Neuron (in vitro differentiated cells): ENCODE data around the gene OR51B2.
"Not testable (repeated sequence)": the region's sequence is repeated elsewhere in the genome, so short reads cannot be mapped to it uniquely, and the experiment has no call there.

Source experiments
- H2AFZ ChIP-seq: one replicate; pipeline ENCODE4 v1.6.1; 2013; ENCODE audit warnings: low read depth, mild to moderate bottlenecking, inconsistent platforms, low read length, moderate library complexity
- H3K27me3 ChIP-seq: one replicate; pipeline ENCODE4 v1.6.1; 2013; ENCODE audit warnings: low read length; ENCODE audit not compliant: insufficient read depth
- H3K36me3 ChIP-seq: one replicate; pipeline ENCODE4 v1.6.1; 2013; ENCODE audit warnings: low read length; ENCODE audit not compliant: insufficient read depth
- H3K4me1 ChIP-seq: one replicate; pipeline ENCODE4 v1.6.1; 2013; ENCODE audit warnings: low read length; ENCODE audit not compliant: insufficient read depth
- H3K4me3 ChIP-seq: 2 replicates; pipeline ENCODE4 v1.5.1; 2013; ENCODE audit warnings: mild to moderate bottlenecking, low read length, moderate library complexity
- H3K9me3 ChIP-seq: one replicate; pipeline ENCODE4 v1.6.1; 2013; ENCODE audit warnings: low read length

OR51B2 gene

GRCh38 chr11:5300251-5300650 is 23.8 kb downstream of the OR51B2 start:
- H3K4me3 ChIP-seq, result no peak overlapping the region
- no peaks in the 10 kb centered on the region for H3K9me3 ChIP-seq
- H3K36me3 ChIP-seq, result no peaks in the 10 kb centered on the region
- no peaks in the 10 kb centered on the region for H3K4me1 ChIP-seq
- H3K27me3 ChIP-seq, result no peaks in the 10 kb centered on the region
- no peak overlapping the region for H2AFZ ChIP-seq

- no peaks in the 10 kb centered on the region for H3K27me3 ChIP-seq
- H3K36me3 ChIP-seq, result no peaks in the 10 kb centered on the region
These were observed 25.6 kb downstream of the OR51B2 start for GRCh38 chr11:5298451-5298850.

GRCh38 chr11:5297721-5298323 is 26.3 kb downstream of the OR51B2 start:
- no peaks in the 10 kb centered on the region for H3K9me3 ChIP-seq
- no peak overlapping the region for H3K4me3 ChIP-seq
- no peaks in the 10 kb centered on the region for H3K4me1 ChIP-seq
- H2AFZ ChIP-seq, result no peak overlapping the region
- no peaks in the 10 kb centered on the region for H3K27me3 ChIP-seq
- H3K36me3 ChIP-seq, result no peaks in the 10 kb centered on the region

More at GRCh38 chr11:5298451-5298850, 25.6 kb downstream of the OR51B2 start:
- Histone ChIP-seq H2AFZ (no peak overlapping the region), H3K4me1 (no peaks in the 10 kb centered on the region), H3K4me3 (no peak overlapping the region), H3K9me3 (no peaks in the 10 kb centered on the region)

- H3K27me3 ChIP-seq, H2AFZ ChIP-seq, H3K9me3 ChIP-seq, H3K4me1 ChIP-seq, H3K4me3 ChIP-seq, H3K36me3 ChIP-seq: not testable (repeated sequence)
These were observed 29.6 kb downstream of the OR51B2 start for GRCh38 chr11:5294342-5294995.

GRCh38 chr11:5293028-5293427 is 31.1 kb downstream of the OR51B2 start:
- Histone ChIP-seq H3K9me3 (no peaks in the 10 kb centered on the region), H3K4me3 (no peak overlapping the region), H3K27me3 (no peaks in the 10 kb centered on the region), H3K4me1 (no peaks in the 10 kb centered on the region), H3K36me3 (no peaks in the 10 kb centered on the region), H2AFZ (no peak overlapping the region)

GRCh38 chr11:5291207-5291838 is 32.8 kb downstream of the OR51B2 start:
- Histone ChIP-seq H3K36me3 (no peaks in the 10 kb centered on the region), H3K4me3 (no peak overlapping the region), H3K4me1 (no peaks in the 10 kb centered on the region), H3K9me3 (no peaks in the 10 kb centered on the region), H3K27me3 (no peaks in the 10 kb centered on the region), H2AFZ (no peak overlapping the region)

GRCh38 chr11:5290106-5290505 is 34.0 kb downstream of the OR51B2 start:
- no peak overlapping the region for H2AFZ ChIP-seq
- H3K4me3 ChIP-seq, result no peak overlapping the region
- no peaks in the 10 kb centered on the region for H3K36me3 ChIP-seq
- H3K4me1 ChIP-seq, result no peaks in the 10 kb centered on the region
- H3K9me3 ChIP-seq, result no peaks in the 10 kb centered on the region
- no peaks in the 10 kb centered on the region for H3K27me3 ChIP-seq

- H3K9me3 ChIP-seq, result no peaks in the 10 kb centered on the region
- no peaks in the 10 kb centered on the region for H3K4me1 ChIP-seq
- no peak overlapping the region for H3K4me3 ChIP-seq
- no peak overlapping the region for H2AFZ ChIP-seq
- H3K36me3 ChIP-seq, result no peaks in the 10 kb centered on the region
- H3K27me3 ChIP-seq, result no peaks in the 10 kb centered on the region
These were observed 34.4 kb downstream of the OR51B2 start for GRCh38 chr11:5289696-5290095.

- no peaks in the 10 kb centered on the region for H3K9me3 ChIP-seq
- no peaks in the 10 kb centered on the region for H3K4me1 ChIP-seq
- H3K36me3 ChIP-seq, result no peaks in the 10 kb centered on the region
- H3K4me3 ChIP-seq, result no peak overlapping the region
- H3K27me3 ChIP-seq, result no peaks in the 10 kb centered on the region
- no peak overlapping the region for H2AFZ ChIP-seq
These were observed 35.1 kb downstream of the OR51B2 start for GRCh38 chr11:5288906-5289550.

- Histone ChIP-seq H3K27me3 (no peaks in the 10 kb centered on the region), H3K9me3 (no peaks in the 10 kb centered on the region), H3K36me3 (no peaks in the 10 kb centered on the region), H3K4me3 (no peak overlapping the region), H3K4me1 (no peaks in the 10 kb centered on the region), H2AFZ (no peak overlapping the region)
These were observed 35.8 kb downstream of the OR51B2 start for GRCh38 chr11:5288108-5288905.

GRCh38 chr11:5286901-5287300 is 37.2 kb downstream of the OR51B2 start:
- Histone ChIP-seq H2AFZ (no peak overlapping the region), H3K4me3 (no peak overlapping the region), H3K27me3 (no peaks in the 10 kb centered on the region), H3K9me3 (no peaks in the 10 kb centered on the region), H3K36me3 (no peaks in the 10 kb centered on the region), H3K4me1 (no peaks in the 10 kb centered on the region)

- Histone ChIP-seq H2AFZ (no peak overlapping the region), H3K9me3 (no peaks in the 10 kb centered on the region), H3K27me3 (no peaks in the 10 kb centered on the region), H3K4me1 (no peaks in the 10 kb centered on the region), H3K36me3 (no peaks in the 10 kb centered on the region), H3K4me3 (no peak overlapping the region)
These were observed 37.7 kb downstream of the OR51B2 start for GRCh38 chr11:5286351-5286750.
